ENCODE results near the gene LHPP. TPM values are rescaled to one million over a fixed set of nuclear protein-coding genes. Genes with fewer than 3 reads are reported as not detected.

The LHPP gene
- total and polyA plus RNA-seq, 3 donors from 2014 or later, result 34.2 to 46.0 (median 45.0) TPM

DNA sequence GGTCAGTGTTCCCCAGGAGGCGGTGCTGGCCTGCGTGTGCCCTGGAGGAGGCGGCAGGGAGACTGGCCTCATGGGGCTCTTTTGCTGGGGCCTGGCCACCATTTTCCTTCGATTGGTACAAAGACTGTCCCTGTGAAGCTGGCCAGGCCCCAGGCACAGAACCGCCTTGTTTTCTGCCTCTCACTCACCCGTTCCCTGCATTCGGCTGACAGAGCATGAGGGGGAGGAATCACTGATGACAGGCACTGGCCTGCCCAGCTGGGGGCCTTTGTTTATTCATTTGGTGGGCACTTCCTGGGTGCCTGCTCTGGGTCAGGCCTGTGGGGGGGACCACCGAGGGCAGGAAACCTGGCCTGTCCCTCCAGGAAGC lies 143.4 kb downstream of the LHPP start:
- 67 to 75% methylated on average over 3 to 8 of the region's 8 CpGs for WGBS, 2 donors
- TF ChIP-seq, protein P1, sequence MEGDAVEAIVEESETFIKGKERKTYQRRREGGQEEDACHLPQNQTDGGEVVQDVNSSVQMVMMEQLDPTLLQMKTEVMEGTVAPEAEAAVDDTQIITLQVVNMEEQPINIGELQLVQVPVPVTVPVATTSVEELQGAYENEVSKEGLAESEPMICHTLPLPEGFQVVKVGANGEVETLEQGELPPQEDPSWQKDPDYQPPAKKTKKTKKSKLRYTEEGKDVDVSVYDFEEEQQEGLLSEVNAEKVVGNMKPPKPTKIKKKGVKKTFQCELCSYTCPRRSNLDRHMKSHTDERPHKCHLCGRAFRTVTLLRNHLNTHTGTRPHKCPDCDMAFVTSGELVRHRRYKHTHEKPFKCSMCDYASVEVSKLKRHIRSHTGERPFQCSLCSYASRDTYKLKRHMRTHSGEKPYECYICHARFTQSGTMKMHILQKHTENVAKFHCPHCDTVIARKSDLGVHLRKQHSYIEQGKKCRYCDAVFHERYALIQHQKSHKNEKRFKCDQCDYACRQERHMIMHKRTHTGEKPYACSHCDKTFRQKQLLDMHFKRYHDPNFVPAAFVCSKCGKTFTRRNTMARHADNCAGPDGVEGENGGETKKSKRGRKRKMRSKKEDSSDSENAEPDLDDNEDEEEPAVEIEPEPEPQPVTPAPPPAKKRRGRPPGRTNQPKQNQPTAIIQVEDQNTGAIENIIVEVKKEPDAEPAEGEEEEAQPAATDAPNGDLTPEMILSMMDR (IDR thresholded peaks at IDR 0.05), result no peak
- TF ChIP-seq POLR2A (IDR thresholded peaks at IDR 0.05), result no peak
- H3K4me1 ChIP-seq, result peaks cover 5% of the 10 kb centered on the region
- H3K36me3 ChIP-seq (ENCODE audit: low read depth, missing control alignments), result no peaks in the 10 kb centered on the region
- H3K27ac ChIP-seq, result no peak overlapping the region
- H3K27me3 ChIP-seq, result no peaks in the 10 kb centered on the region
- H3K9me3 ChIP-seq, result no peaks in the 10 kb centered on the region
- no peak for DNase-seq
- intact Hi-C loops (cut with DNase I; ENCODE audit: low total_unique reads), result no loop called here
- H3K4me3 ChIP-seq, result no peak overlapping the region

GRCh38 chr10:124605481-124605855 lies 143.8 kb downstream of the LHPP start:
- Histone ChIP-seq H3K36me3 (ENCODE audit: low read depth, missing control alignments) (no peaks in the 10 kb centered on the region), H3K4me3 (no peak overlapping the region), H3K27ac (no peak overlapping the region), H3K9me3 (no peaks in the 10 kb centered on the region), H3K4me1 (peaks cover 5% of the 10 kb centered on the region), H3K27me3 (no peaks in the 10 kb centered on the region)
- DNase-seq, result no peak
- intact Hi-C loops (cut with DNase I; ENCODE audit: low total_unique reads), result no loop called here
- TF ChIP-seq POLR2A (IDR thresholded peaks at IDR 0.05), result no peak
- TF ChIP-seq, protein P1 (IDR thresholded peaks at IDR 0.05), result no peak
- WGBS, 2 donors, result 88 to 97% methylated on average over 5 of the region's 5 CpGs

DNA sequence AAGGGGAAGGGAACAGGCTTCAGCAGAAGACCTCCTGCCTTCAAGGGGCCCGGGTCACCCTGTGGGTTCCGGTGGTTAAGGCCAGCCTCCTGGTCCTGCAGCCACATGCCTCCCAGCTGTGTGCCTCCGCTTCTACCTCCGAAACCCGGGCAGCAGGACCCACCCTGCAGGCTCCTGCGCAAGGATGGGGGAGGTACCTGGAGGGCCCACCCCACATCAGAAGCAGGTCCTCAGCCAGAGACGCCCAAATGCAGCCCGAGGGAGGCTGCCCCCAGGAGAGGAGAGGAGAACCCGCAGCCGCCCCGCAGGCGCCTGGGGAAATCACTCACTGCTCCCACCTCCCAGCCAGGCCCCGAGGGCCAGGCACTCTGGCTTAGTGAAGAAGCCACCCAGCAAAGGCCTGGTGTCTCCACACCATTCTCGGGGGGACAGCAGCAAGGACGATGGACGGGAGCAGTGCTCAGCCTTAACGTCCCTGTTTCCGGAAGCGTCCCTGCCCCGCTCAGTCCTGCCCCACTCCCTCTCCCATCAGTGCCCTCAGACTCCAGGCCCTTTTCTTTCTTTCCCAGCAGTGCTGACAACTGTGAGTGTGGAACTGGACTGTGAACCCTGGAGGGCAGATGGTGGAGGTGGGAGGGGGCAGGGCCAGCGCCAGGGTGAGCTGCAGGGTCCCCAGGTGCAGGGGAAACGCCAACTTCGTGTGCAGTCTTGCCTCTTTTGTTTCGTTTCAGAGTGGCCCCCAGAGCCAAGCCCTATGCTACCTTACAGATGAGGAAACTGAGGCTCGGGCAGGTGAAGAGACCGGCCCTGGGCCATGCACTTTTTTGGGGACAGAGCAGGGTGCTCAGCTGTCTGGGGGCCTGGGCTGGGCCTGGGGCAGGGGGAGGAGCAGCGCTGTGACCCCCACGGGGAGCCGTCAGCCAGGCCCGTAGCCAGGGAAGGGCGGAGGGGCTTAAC lies 144.5 kb downstream of the LHPP start:
- Histone ChIP-seq H3K36me3 (ENCODE audit: low read depth, missing control alignments) (no peaks in the 10 kb centered on the region), H3K9me3 (no peaks in the 10 kb centered on the region), H3K27me3 (no peaks in the 10 kb centered on the region), H3K27ac (no peak overlapping the region), H3K4me1 (peaks cover 5% of the 10 kb centered on the region), H3K4me3 (no peak overlapping the region)
- DNase-seq, result no peak
- 78 to 85% methylated on average over 12 to 29 of the region's 31 CpGs for WGBS, 2 donors
- TF ChIP-seq POLR2A (IDR thresholded peaks at IDR 0.05), result no peak
- TF ChIP-seq, protein P1 (IDR thresholded peaks at IDR 0.05), result no peak
- intact Hi-C loops (cut with DNase I; ENCODE audit: low total_unique reads), result no loop called here

DNA sequence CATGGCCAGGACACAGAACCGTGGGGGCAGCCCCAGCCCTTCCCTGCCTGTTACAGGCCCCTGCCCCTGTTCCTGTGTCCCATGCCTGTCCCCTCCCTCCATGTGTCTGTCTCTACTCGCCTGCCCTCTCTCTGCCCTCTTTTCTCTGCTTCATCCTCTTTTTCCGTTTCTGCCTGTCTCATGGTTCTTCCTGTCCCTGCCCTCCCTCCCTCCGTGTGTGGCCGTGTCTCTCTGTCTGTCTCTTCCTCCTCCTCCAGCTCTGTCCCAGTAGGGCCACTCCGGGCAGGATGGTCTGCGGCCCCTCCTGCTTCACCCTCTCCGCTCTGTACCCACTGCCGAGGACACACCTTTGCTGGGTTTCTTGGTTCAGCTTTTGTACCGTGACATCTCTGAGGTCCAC lies 145.2 kb downstream of the LHPP start:
- WGBS, 2 donors, result 29 to 51% methylated on average over 9 to 10 of the region's 10 CpGs
- H3K27me3 ChIP-seq, result no peaks in the 10 kb centered on the region
- H3K27ac ChIP-seq, result no peak overlapping the region
- H3K4me1 ChIP-seq, result peaks cover 5% of the 10 kb centered on the region
- H3K4me3 ChIP-seq, result no peak overlapping the region
- no peak for DNase-seq
- no peaks in the 10 kb centered on the region for H3K36me3 ChIP-seq (ENCODE audit: low read depth, missing control alignments)
- no peak for TF ChIP-seq POLR2A (IDR thresholded peaks at IDR 0.05)
- TF ChIP-seq, protein P1 (IDR thresholded peaks at IDR 0.05), result no peak
- no peaks in the 10 kb centered on the region for H3K9me3 ChIP-seq
- intact Hi-C loops (cut with DNase I; ENCODE audit: low total_unique reads), result no loop called here

DNA sequence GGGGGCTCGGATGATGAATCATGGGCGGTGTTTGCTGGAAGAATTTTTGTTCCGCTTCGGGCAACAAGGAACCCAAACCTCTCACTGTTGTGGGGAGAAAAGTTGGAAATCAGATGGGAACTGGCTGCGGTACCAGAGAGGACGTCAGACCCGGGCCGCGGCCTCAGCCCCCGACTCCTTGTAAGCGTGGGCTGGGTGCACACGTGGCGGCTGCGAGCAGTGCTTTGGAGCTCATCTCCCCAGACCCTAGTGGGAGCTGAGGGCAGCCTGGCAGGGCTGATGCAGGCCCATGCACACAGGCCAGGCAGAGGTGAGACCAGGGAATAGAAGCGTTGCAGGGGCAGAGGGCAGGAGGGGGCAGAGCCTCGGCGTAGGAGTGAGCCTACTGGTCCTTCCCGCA lies 146.1 kb downstream of the LHPP start:
- Histone ChIP-seq H3K4me3 (no peak overlapping the region), H3K27me3 (no peaks in the 10 kb centered on the region), H3K4me1 (peaks cover 5% of the 10 kb centered on the region), H3K27ac (no peak overlapping the region), H3K9me3 (no peaks in the 10 kb centered on the region), H3K36me3 (ENCODE audit: low read depth, missing control alignments) (no peaks in the 10 kb centered on the region)
- DNase-seq, result no peak
- TF ChIP-seq, protein P1 (IDR thresholded peaks at IDR 0.05), result no peak
- no peak for TF ChIP-seq POLR2A (IDR thresholded peaks at IDR 0.05)
- intact Hi-C loops (cut with DNase I; ENCODE audit: low total_unique reads), result no loop called here
- 80 to 92% methylated on average over 17 to 18 of the region's 18 CpGs for WGBS, 2 donors
